A549 (cell line): ENCODE measurements around the gene CACNA2D2.

Experiments
- BHLHE40 ChIP-seq: IDR thresholded peaks from 2 replicates; pipeline ENCODE4 v1.6.1; 2012; ENCODE audit warnings: low read depth, low read length, inconsistent platforms
- HDAC2 ChIP-seq: fragments of 200-600 bp; sonication (generic); IDR thresholded peaks from 2 replicates; pipeline ENCODE4 v1.6.1; 2016
- HOXA7 ChIP-seq: fragments of 250-450 bp; sonication (Bioruptor Pico); IDR thresholded peaks from 2 replicates; pipeline ENCODE4 v1.5.0; 2020; ENCODE audit warnings: mild to moderate bottlenecking, moderate library complexity
- POLR2A ChIP-seq: IDR thresholded peaks from 2 replicates; pipeline ENCODE4 v1.6.1; 2012; ENCODE audit warnings: mild to moderate bottlenecking, low read length
- RCOR1 ChIP-seq: fragments of 150-350 bp; IDR thresholded peaks from 2 replicates; pipeline ENCODE4 v1.6.1; 2014; ENCODE audit warnings: antibody characterized with exemption, low read length, low read depth
- TF ChIP-seq, protein P1 (sequence below): fragments of 450-650 bp; IDR thresholded peaks from 2 replicates; pipeline ENCODE4 v1.6.1; 2014; ENCODE audit warnings: antibody characterized with exemption
- TF ChIP-seq, protein P2 (sequence below): fragments of >200 bp; sonication (Bioruptor Twin); formaldehyde crosslinking; IDR thresholded peaks from 3 replicates; pipeline ENCODE4 v1.5.1; 2016

- TF ChIP-seq, protein P1, sequence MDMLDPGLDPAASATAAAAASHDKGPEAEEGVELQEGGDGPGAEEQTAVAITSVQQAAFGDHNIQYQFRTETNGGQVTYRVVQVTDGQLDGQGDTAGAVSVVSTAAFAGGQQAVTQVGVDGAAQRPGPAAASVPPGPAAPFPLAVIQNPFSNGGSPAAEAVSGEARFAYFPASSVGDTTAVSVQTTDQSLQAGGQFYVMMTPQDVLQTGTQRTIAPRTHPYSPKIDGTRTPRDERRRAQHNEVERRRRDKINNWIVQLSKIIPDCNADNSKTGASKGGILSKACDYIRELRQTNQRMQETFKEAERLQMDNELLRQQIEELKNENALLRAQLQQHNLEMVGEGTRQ, result no peak
- TF ChIP-seq POLR2A (no peak), RCOR1 (no peak), HDAC2 (no peak), BHLHE40 (no peak), HOXA7 (CRISPR knock-in tag) (no peak)
- TF ChIP-seq, protein P2, sequence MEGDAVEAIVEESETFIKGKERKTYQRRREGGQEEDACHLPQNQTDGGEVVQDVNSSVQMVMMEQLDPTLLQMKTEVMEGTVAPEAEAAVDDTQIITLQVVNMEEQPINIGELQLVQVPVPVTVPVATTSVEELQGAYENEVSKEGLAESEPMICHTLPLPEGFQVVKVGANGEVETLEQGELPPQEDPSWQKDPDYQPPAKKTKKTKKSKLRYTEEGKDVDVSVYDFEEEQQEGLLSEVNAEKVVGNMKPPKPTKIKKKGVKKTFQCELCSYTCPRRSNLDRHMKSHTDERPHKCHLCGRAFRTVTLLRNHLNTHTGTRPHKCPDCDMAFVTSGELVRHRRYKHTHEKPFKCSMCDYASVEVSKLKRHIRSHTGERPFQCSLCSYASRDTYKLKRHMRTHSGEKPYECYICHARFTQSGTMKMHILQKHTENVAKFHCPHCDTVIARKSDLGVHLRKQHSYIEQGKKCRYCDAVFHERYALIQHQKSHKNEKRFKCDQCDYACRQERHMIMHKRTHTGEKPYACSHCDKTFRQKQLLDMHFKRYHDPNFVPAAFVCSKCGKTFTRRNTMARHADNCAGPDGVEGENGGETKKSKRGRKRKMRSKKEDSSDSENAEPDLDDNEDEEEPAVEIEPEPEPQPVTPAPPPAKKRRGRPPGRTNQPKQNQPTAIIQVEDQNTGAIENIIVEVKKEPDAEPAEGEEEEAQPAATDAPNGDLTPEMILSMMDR, result no peak
Observed at GRCh38 chr3:50536471-50537180, 33.2 kb upstream of the CACNA2D2 start.
